ENCODE results near the gene FABP1.

The FABP1 gene

DNA sequence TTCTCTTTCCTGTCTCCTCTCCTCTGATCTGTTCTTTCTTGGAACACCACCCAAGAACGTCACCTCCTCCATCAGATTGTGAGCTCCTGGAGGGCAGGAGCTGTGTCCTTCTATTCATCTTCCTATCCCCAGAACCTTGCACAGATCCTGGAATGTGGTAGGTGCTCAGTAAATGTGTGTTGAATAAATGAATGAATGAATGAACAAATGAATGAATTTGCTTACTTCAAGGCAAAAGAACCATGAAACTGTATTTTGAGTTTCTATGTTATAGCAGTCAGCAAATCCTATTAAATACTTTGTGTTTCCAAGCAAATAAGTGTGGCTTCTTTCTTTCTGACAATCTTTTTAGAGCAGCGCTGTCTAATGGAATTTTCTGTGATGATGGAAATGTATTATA, 14.8 kb downstream of the FABP1 start:
- DNase-seq, result no peak

DNA sequence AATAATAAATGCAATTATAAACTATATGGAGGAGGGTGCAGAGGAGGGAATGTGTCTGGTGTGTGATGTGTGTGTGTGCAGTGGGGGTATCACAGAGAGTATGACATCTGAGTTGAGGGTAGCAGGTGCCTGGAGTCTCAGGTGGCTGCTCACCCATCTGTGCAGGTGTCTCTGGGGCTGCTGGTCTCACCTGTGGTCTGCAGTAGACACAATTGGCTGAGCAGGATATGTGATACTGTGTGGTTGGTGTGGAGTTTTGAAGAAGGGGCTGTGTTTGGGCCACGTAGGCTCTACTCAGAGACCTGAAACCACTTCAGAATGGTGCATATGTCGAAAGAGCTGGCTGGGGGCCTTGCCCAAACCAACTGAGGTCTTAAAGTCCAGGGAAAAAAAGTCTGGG, 17.0 kb downstream of the FABP1 start:
- DNase-seq, result no peak

DNA sequence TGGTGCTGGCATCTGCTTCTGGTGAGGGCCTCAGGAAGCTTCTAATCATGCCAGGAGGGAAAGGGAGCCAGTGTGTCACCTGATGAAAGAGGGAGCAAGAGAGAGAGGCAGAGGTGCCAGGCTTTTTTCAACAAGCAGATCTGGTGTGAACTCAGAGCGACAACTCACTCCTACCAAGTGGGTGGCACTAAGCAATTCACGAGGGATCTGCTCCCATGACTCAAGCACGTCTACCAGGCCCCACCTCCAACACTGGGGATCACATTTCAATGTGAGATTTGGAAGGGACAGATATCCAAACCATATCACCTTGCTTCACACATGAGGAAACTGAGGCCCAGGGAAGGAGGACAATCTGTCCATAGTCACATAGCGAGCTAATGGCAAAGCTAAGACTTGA, 19.1 kb downstream of the FABP1 start:
- no peak for DNase-seq

DNA sequence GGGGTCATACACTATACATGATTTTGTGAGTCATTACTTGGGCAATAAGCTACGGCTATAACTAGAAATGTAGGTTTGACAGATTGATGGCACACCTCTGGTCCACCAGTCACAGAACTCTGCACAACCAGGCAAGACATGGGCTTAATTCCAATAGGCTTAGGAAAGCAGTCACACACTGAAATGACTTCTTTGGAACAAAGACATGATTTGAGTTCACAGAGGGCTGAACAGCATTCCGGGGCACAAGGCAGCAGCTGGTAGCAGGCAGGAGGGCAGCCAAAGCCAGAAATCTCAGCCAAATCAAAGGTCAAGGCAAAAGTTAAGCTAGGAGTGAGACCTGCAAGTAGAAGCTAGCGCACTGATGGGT, 27.4 kb downstream of the FABP1 start:
- no peak for DNase-seq

DNA sequence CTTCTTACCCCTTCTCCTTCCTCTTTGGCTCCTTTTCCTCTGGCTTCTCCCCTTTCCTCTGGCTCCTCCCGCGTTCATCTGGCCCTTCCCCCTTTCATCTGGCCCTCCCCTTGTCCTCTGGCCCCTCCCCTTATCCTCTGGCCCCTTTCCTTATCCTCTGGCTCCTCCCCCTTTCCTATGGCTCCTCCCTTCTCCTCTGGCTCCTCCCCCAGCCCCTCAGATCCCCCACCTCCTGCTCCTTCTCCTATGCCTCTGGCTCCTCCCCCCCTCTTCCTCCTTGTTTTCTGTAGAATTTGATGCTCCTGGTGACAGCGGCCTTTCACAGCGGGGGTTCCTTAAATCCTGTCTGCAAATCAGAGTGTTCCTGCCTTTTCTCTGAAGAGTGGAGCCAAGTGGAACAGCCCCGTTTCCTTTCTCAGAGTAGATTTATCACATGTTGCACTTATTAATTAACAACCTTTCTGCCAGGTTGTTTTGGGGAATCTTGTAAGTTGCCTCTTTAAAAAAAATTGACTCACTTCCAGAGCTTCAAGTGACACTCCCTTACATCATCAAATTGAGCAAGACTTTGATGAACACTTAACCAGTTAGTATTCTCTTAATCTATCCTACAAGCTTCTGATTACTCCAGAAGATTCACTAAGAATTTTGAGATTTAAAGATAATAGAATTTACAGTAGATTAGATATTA, 27.9 kb downstream of the FABP1 start:
- no peak for DNase-seq

DNA sequence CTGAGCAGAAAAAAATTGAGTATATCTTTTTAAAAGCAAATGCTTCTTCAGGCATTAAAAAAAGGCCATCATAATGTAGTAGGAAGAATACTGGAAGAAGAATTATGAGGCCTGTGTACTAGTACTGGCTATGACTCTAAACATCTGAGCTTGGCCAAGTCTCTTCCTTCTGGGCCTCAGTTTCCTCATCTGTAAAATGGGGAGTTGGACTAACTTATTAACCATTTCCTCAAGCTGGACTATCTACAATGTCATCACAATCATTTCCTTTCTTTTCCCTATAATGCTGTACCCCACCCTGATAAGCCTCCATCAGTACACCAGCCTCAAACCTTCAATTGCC, 29.3 kb downstream of the FABP1 start:
- no peak for DNase-seq

DNA sequence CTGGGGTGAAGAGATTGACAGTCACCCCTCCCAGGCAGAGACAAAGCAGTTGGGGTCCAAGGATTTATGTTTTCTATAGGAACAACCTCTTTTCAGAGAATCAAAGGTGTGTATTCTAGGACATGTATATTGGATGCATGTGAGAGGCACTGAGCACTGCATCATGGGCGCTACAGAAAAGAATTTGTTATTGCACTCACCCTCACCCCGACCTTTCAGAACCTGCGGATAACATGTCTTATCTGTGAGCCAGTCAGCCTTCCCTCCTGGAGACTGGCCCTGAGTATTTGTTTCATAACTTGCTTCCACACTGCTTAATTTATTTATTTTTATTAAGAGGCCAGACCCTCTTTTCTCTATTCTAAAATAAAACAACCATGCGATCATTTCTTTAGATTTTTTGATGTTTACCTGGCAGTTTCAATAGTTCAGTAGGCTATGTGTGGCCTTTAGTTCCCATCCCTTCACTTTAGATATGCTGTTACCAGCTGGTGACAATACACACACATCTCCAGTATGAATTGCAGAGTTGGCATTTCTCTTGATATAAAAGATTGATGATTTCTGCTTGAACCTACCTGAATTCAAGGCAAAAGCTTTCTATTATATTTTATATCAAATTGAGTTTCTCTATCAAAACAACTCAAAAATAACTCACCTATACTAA, 29.8 kb downstream of the FABP1 start:
- DNase-seq, result no peak

DNA sequence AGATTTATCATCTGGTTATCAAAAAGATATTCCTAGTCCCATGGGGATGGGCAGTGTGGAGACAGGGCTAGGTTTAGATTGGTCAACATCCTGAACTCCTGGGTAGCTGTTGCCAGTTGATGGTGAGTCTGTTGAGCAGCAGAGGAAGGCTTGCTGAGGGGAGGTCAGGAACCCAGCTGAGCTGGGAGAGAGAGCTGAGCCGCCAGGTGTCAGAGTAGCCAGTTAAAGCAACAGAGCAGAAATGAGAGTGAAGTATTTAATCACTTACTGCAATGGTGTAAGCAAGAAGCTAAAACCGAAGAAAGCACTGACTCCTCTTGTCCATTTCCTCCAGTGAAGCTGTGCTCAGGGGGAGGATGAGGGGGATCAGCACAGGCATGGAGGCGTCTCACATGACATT, 30.7 kb downstream of the FABP1 start:
- DNase-seq, result no peak

DNA sequence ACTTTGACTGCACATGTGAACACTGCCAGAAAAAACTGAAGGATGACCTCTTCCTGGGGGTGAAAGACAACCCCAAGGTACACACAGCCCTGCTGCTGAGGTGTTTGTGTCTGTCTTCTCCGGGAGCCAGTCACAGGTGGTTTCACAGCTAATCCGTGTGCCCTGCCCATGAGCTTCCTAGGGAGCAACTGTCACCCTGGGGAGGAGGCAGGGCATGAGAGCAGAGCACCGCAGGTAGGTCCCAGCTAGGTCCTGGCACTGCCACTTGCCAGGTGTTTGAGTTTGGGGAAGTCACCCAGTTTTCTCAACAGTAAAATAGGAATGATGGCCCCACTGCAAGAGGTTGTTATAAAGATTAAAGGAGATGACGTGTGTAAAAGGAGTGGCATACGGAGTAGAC, 31.2 kb downstream of the FABP1 start:
- DNase-seq, result no peak

DNA sequence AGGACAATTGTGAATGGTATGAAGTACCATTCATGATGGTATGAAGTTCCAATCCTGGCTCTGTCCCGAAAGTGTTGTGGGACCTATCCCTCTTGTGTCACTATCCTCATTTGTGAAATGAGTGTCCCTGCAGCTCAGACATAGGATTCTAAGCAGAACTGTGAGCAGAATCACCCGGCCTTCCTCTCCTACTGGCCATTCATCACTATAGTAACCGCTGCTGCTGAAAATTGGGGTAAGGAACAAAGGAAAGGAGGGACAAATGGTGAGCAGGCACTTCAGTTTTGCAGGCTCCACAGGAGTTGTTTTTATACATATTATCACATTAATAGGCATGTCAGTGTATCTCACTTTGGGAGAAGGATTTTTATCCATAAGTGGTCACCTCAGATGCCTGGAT, 32.8 kb downstream of the FABP1 start:
- no peak for DNase-seq

DNA sequence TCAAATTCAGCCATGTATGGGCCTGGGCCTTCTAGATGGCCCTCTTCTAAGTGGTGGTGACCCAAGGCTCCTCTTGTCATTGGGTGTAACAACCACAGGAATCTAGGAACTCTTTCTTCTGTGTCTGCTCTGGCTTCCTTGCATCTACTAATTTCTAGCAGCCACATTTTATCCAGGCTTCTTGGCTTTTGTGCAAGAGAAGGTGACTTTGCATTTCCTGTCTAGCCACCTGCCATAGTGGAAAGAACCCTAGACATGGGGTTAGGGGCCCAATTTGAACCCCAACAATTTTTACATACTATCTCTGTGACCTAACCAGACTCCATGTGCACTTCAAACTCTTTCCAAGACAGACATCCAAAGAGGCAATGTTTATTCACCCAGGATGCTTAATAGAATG, 35.1 kb downstream of the FABP1 start:
- no peak for DNase-seq

DNA sequence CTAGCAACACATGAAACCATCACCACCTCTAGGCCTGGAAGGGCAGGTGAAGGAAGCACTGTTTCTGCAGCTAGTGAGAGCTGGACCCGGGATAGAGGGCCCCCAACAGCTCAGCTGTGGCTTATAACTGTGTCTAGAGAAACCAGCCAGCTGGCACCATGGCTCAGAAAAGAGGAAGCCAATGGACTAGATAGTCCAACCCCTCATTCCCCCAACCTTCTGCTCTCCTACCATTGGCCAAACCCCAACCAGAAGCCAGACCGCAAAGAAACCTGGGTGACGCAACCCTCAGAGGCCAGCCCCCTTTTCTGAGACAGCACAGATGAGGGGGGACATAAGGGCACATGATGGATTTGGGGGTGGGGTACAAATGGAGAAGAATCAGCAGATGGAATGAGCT, 35.9 kb downstream of the FABP1 start:
- no peak for DNase-seq

DNA sequence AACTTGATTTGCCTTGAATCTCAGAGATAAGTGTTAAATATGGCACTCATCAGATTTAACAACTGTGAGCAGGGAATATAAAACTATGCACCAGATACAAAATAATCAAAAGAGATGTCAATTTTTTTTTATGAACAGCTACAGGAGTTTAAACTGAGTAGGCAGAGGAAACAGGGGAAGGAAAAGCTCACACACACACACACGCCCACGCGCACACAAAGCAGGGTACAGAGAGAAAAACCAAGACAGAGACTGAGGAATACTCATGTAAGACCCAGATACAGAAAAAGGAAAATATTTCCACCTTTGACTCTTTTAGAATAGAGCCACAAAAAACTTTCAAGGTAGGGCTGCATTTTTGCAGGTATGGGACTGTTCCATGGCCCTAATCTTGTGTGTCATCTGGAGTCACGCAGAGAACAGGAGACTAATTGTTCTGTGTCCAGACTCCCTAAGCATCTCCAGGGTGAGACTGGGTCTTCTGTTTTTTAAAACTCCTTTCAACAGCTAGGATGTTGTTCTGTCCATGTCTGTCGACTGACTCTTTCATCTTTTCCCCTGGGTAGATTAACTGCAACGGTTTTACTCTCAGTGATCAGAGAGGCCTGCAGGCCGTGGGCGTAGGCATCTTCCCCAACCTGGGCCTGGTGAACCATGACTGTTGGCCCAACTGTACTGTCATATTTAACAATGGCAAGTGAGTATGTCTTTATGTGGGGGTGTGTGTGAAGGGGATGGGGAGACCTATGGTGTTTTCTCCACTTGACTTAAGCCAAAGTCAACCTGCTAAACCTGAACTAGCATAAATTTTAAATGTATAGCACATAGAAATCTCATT, 37.2 kb downstream of the FABP1 start:
- DNase-seq, result peak; percentile 53

DNA sequence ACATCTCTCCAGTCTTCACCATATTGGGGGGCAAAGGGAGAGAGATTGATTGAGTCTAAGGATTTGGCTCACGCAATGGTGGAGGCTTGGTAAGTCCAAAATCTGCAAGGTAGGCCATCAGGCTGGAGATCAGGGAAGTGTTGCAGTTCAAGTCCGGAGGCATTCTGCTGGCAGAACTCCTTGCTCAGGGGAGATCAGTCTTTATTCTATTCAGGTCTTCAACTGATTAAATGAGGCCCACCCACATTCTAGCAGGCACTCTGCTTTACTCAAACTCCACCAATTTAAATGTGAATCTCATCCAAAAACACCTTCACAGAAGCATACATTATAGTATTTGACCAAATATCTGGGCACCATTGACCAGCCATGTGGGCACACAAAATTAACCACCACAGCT, 38.9 kb downstream of the FABP1 start:
- DNase-seq, result no peak

DNA sequence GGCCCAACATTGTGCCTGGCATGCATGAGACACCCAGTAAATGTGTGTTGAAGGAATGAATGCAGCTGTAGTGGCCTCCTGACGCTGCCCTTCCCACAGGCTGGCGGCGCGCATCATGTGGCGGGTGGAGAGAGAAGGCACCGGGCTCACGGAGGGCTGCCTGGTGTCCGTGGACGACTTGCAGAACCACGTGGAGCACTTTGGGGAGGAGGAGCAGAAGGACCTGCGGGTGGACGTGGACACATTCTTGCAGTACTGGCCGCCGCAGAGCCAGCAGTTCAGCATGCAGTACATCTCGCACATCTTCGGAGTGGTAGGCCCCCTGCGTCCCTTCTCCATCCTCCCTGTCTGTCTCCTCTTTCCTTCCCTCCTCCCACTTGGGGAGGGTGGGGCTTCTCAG, 40.1 kb downstream of the FABP1 start:
- no peak for DNase-seq

DNA sequence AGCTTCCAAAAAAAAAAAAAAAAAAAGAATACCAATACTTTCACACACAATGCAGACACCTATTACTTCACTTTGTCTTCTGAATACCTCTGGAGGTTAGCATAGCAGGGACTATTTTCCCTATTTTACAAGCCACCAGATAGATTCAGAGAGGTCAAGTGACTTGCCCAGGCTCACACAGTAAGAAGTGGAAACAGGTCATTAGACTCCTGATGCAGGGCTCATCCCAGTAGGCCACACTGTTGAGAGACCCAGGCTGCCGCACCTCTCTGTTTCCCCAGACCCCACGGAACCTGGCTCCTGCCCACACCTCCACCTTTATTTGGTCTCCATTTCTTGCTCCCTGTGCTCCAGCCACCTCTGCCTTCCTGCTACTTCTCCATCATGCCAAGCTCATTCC, 40.8 kb downstream of the FABP1 start:
- DNase-seq, result no peak

DNA sequence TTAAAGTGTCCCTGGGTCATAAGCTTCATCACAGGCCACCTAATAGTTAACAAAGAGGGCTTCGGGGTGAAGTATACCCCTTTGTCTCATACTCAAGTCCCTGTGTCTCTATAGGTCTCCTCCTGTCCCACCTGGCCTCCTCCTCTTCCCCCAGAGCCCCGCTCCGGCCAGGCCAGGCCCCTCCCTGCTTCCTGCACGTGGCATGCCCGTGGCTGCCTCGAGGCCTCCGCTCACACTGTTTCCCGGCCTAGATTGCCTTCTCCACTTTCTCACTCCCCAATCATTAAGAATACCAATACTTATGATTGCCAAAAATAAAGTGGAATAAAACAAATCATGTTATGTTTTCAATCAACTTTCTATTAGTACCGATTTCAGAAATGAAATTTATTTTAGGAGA, 41.5 kb downstream of the FABP1 start:
- DNase-seq, result no peak

DNA sequence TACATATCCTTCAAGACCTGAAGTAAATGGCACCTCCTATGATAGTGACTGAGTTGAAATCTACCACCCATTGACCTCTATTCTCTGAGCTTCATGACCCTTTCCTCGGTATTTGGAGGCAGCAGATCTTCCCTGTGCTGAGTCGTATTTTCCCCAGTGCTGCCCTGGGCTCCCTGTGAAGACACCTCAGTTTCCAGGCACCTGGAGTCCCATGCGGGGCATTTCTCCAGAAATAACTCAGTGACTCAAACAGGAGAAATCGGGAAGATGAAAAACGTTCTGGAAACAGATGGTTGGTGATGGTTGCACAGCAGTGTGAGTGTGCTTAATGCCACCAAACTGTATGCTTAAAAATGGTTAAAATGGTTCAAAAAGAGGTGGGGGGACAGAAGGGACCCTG, 42.3 kb downstream of the FABP1 start:
- DNase-seq, result no peak

DNA sequence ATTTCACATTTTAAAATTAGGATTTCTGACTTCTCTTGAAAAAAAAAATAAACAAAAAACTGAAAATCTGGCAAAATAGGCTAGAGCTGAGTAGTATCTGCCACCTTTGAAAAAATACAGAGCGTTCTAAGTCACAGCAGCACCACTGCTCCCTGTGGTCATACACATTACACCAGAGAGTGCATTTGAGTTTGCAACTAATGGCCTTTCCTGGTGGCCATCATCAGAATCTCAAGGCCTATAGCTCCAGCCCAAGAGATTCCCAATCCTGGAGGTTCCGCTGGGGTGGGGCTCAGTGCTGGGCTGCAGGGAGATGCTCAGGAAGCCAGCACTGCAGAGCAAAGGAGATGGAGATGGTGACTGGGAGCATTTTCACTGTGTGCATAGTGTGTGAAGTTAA, 42.8 kb downstream of the FABP1 start:
- no peak for DNase-seq

DNA sequence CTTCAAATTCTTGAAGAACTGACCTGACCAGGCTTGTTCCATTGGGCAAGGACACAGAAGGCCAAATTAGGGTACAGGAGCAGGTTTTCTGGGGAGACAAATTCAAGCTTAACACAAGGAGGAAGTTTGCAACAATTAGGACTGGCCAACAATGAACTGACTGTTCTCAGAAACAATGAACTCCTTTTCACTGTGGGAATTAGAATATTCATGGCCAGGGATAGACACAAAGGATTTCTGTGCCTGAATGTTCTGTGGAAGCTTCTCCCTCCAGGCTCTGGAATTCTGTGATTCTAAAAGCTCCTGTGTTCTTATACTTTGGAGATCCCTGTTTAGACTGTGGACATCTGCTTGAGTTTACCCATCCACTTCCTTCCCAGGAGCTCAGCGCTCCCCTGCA, 45.1 kb downstream of the FABP1 start:
- DNase-seq, result no peak

DNA sequence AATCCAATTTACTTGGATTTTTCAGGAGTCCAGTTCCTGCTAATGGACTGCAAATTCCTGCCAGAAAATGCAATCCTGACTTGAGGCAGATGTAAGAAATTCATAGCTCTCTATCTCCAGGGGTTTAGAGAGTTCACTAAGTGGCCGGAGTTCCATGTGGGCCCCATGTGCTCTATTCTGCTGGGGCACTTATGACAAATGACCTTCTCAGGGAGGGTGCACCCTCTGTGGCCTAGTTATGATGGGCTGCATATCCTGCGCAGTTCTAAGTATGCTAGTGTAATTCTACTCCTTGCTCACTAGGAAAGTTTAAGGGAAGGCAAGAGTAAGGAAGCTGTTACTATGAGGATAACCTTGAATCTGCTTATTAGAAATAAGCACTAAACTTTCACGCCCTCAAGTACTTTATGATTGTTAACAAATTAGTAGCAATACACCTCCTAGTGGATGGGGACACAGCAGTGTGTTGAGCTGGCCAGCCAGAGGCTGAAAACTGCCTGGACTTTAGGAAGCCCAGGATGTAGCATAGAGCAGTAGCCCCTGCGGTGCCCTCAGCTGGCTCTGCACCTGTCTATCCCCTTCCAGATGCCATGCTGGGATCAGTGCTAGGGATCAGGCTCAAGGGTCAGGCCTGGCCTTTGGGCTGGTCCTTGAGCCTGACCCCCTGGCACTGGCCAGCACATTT, 45.8 kb downstream of the FABP1 start:
- DNase-seq, result no peak

DNA sequence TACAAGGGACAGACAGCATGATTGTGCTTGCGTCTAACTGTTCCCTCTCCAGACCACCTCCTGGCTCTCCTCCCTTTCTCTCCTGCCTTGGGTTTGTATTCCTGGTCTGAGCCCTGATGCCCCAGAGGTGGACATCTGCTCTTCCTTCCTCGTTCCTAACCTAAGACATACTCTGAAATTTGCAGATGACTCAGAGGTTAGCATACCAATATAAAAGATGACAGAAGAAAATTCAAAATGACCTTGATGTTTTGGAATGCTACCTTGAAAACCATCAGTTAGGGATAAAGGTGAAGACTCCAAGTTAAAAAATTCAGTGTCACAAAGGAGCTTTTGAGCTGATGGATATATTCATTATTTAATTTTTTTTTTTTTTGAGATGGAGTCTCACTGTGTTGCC, 47.3 kb downstream of the FABP1 start:
- DNase-seq, result no peak

DNA sequence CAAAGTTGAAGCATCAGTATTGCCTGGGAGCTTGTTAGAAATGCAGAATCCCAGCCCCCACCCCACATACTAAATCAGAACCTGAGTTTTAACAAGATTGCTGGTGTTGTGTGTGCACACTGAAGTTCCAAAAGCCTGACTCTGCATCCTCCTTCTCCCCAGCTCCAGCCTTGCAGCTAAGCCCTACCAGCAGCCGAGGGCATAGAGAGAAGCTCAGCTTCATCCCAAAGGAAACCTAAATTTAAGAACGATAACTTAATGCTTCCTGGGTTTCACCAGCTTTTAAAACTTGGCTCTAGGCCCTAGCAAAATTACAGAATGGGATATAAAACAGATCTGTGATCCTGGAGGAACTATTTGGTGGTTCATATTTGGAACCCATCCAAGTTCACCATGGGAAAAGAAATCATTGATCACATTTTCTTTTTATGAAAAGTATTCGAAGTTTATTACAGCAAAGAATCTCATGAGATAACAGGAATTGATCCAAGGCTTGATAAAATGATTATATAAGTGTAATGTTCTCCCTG, 49.2 kb downstream of the FABP1 start:
- DNase-seq, result no peak

DNA sequence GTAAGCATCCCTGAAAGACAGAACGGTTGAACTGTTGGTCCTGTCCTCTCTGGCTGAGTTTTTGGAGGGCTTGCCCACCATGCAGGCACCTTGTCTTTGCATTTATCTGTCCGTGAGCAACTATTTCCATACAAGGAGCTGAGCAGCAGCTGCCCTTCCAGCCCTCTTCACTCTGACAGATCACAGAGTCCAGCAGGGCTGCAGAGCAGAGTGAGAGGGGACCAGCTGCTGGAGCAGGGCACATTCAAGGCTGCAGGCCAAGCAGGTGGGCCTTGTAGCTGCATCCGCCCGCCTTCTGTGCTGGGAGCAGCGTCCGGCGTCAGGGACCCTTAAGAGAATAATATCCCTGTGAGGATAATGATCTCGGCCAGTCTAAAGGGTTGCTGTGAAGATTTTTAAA, 50.8 kb downstream of the FABP1 start:
- DNase-seq, result no peak

Data from activated naive CD4-positive, alpha-beta T cell treated with anti-CD3 and anti-CD28 coated beads, Interleukin-2, amount 50 U/mL, for 16 hours (primary cell).